SK-N-SH treated with all-trans-retinoic acid at 6 μM for 48 hours (cell line): ENCODE results near the gene ZNF681.

Source experiments
- ATAC-seq: fragments of 200-7000 bp; cut with Tn5 transposase; 3 replicates; pipeline ENCODE4 v1.9.1; 2020; ENCODE audit warnings: mild to moderate bottlenecking, moderate library complexity
- ARNTL ChIP-seq: fragments of 450-650 bp; formaldehyde crosslinking; IDR thresholded peaks from 2 replicates; pipeline ENCODE4 v1.5.0; 2020; ENCODE audit warnings: low read depth, mild to moderate bottlenecking, moderate library complexity, borderline replicate concordance
- BACH2 ChIP-seq: fragments of 250-450 bp; sonication (Bioruptor Pico); IDR thresholded peaks from 2 replicates; pipeline ENCODE4 v1.9.0; 2021; ENCODE audit warnings: mild to moderate bottlenecking, borderline replicate concordance
- CREB5 ChIP-seq: fragments of 250-450 bp; sonication (Bioruptor Pico); IDR thresholded peaks from 2 replicates; pipeline ENCODE4 v1.5.1; 2020; ENCODE audit warnings: low read depth, mild to moderate bottlenecking, moderate library complexity
- CSDC2 ChIP-seq: fragments of 250-450 bp; sonication (Bioruptor Pico); IDR thresholded peaks from 2 replicates; pipeline ENCODE4 v1.5.0; 2020; ENCODE audit warnings: mild to moderate bottlenecking, moderate library complexity
- CSRNP3 ChIP-seq: fragments of 250-450 bp; sonication (Bioruptor Pico); IDR thresholded peaks from 2 replicates; pipeline ENCODE4 v1.5.1; 2021; ENCODE audit warnings: mild to moderate bottlenecking, moderate library complexity
- ESRRG ChIP-seq: fragments of 250-450 bp; sonication (Bioruptor Pico); IDR thresholded peaks from 2 replicates; pipeline ENCODE4 v1.6.1; 2021; ENCODE audit warnings: mild to moderate bottlenecking
- GLIS3 ChIP-seq: fragments of 250-450 bp; sonication (Bioruptor Pico); IDR thresholded peaks from 2 replicates; pipeline ENCODE4 v1.5.0; 2020; ENCODE audit warnings: mild to moderate bottlenecking, moderate library complexity
- ISL1 ChIP-seq: fragments of 250-450 bp; sonication (Bioruptor Pico); IDR thresholded peaks from 2 replicates; pipeline ENCODE4 v2.1.2; 2022; ENCODE audit warnings: mild to moderate bottlenecking, moderate library complexity
- PATZ1 ChIP-seq: fragments of 250-450 bp; sonication (Bioruptor Pico); IDR thresholded peaks from 2 replicates; pipeline ENCODE4 v1.8.0; 2020; ENCODE audit warnings: mild to moderate bottlenecking, moderate library complexity, borderline replicate concordance
- POU6F1 ChIP-seq: fragments of 250-450 bp; sonication (Bioruptor Pico); IDR thresholded peaks from 2 replicates; pipeline ENCODE4 v1.8.0; 2021; ENCODE audit warnings: low read depth, mild to moderate bottlenecking, moderate library complexity, borderline replicate concordance
- SNAI2 ChIP-seq: fragments of 250-450 bp; sonication (Bioruptor Pico); IDR thresholded peaks from 2 replicates; pipeline ENCODE4 v1.5.0; 2020; ENCODE audit warnings: mild to moderate bottlenecking, moderate library complexity
- TCF4 ChIP-seq: fragments of 250-450 bp; sonication (Bioruptor Pico); IDR thresholded peaks from 2 replicates; pipeline ENCODE4 v1.8.0; 2021; ENCODE audit warnings: mild to moderate bottlenecking, moderate library complexity, borderline replicate concordance
- TOX ChIP-seq: fragments of 250-450 bp; sonication (Bioruptor Pico); IDR thresholded peaks from 2 replicates; pipeline ENCODE4 v1.8.0; 2021; ENCODE audit warnings: mild to moderate bottlenecking, moderate library complexity, borderline replicate concordance
- ZC3H10 ChIP-seq: fragments of 250-450 bp; sonication (Bioruptor Pico); IDR thresholded peaks from 2 replicates; pipeline ENCODE4 v1.5.1; 2021; ENCODE audit warnings: mild to moderate bottlenecking, moderate library complexity
- ZFP3 ChIP-seq: fragments of 250-450 bp; sonication (Bioruptor Pico); IDR thresholded peaks from 2 replicates; pipeline ENCODE4 v1.5.0; 2020; ENCODE audit warnings: mild to moderate bottlenecking, moderate library complexity
- ZNF565 ChIP-seq: fragments of 450-650 bp; formaldehyde crosslinking; conservative IDR thresholded peaks from 2 replicates; pipeline ENCODE4 v1.5.0; 2020; ENCODE audit warnings: low read depth, mild to moderate bottlenecking, moderate library complexity
- ZNF70 ChIP-seq: fragments of 450-650 bp; formaldehyde crosslinking; IDR thresholded peaks from 2 replicates; pipeline ENCODE4 v1.5.0; 2020; ENCODE audit warnings: mild to moderate bottlenecking, moderate library complexity
- ZNF8 ChIP-seq: fragments of 450-650 bp; formaldehyde crosslinking; IDR thresholded peaks from 2 replicates; pipeline ENCODE4 v1.5.0; 2020; ENCODE audit warnings: mild to moderate bottlenecking, moderate library complexity

Gene ZNF681

GRCh38 chr19:23771316-23771715 lies 12.6 kb upstream of the ZNF681 start (continued):
- TF ChIP-seq POU6F1 (CRISPR knock-in tag) (no peak), ISL1 (CRISPR knock-in tag) (no peak), ZNF8 (CRISPR knock-in tag) (no peak)

- no peak for ATAC-seq
- TF ChIP-seq BACH2 (CRISPR knock-in tag) = no peak
- TF ChIP-seq ZNF70 (CRISPR knock-in tag) = no peak
- no peak for TF ChIP-seq ESRRG (CRISPR knock-in tag)
- TF ChIP-seq ZNF565 = no peak
- no peak for TF ChIP-seq SNAI2 (CRISPR knock-in tag)
- no peak for TF ChIP-seq ARNTL
- no peak for TF ChIP-seq CSRNP3
- no peak for TF ChIP-seq CREB5 (CRISPR knock-in tag)
- TF ChIP-seq TOX = no peak
- no peak for TF ChIP-seq ZFP3
- no peak for TF ChIP-seq TCF4 (CRISPR knock-in tag)
- no peak for TF ChIP-seq CSDC2
- no peak for TF ChIP-seq PATZ1 (CRISPR knock-in tag)
- no peak for TF ChIP-seq GLIS3 (CRISPR knock-in tag)
- no peak for TF ChIP-seq ZNF8 (CRISPR knock-in tag)
- TF ChIP-seq POU6F1 (CRISPR knock-in tag) = no peak
- TF ChIP-seq, all 23 proteins: peak for 0
Observed at GRCh38 chr19:23770672-23771250, 12.1 kb upstream of the ZNF681 start.

GRCh38 chr19:23769691-23770468 lies 11.2 kb upstream of the ZNF681 start:
- no peak for ATAC-seq
- no peak for TF ChIP-seq ZC3H10 (CRISPR knock-in tag)
- TF ChIP-seq BACH2 (CRISPR knock-in tag) = no peak
- TF ChIP-seq PATZ1 (CRISPR knock-in tag) = no peak
